ENCODE data around the gene LGALS12. TPM values are rescaled to one million over a fixed set of nuclear protein-coding genes. Genes with fewer than 3 reads are reported as not detected.
"Not testable (repeated sequence)": the region's sequence is repeated elsewhere in the genome, so short reads cannot be mapped to it uniquely, and the experiment has no call there.

LGALS12 gene
- total RNA-seq, 1 donor from 2014 or later = 80.9 TPM

- no peak for DNase-seq (ENCODE audit: low spot score)
These were observed 824 bp upstream of the LGALS12 start for GRCh38 chr11:63504933-63505586.

DNA sequence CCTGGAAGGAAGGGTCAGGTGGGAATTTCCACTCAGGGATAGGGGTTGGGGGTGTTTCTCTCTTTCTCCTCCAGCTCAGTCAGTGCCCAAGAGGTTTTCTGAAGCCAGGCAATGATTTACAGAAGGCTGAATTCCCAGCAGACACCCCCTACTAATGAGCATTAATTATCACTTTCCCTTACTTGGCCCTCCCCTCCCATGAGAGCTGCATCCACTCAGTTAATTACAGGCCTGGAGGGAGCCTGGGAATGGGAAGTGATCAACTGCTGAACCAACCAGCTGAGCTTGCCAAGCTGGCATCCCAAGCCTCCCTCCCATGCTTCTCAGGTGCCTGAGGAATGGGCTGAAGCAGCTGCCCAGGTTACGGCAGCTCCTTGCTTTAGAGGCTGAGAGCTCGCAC lies 992 bp downstream of the LGALS12 start:
- DNase-seq (ENCODE audit: low spot score) = no peak

DNA sequence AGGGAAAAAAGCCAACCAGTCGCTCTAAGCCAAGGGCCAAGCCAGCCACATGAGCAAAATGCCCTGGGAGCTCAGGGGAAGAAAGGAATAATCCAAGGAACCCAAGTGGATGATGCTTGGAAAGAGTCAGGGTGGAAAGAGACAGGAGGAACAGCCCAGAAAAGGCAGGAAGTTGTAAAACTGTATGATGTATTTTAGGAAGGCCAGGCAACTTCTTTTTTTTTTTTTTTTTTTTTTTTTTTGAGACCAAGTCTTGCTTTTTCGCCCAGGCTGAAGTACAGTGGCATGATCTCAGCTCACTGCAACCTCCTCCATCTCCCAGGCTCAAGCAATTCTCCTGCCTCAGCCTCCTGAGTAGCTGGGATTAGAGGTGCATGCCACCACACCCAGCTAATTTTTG lies 1.6 kb downstream of the LGALS12 start:
- no peak for DNase-seq (ENCODE audit: low spot score)

GRCh38 chr11:63508009-63508408 lies 2.1 kb downstream of the LGALS12 start:
- DNase-seq (ENCODE audit: low spot score) = no peak

DNA sequence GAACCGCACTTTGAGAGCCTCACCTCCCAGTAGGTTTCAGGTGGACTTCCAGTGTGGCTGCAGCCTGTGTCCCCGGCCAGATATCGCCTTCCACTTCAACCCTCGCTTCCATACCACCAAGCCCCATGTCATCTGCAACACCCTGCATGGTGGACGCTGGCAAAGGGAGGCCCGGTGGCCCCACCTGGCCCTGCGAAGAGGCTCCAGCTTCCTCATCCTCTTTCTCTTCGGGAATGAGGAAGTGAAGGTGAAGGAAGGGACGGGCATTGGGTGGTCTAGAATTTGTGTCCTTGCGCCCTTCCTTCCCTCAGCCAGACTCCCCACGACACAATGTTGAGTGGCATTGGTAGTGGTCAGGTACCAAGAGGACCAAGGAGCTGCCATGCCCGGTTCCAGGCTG lies 2.9 kb downstream of the LGALS12 start:
- DNase-seq (ENCODE audit: low spot score) = no peak

DNA sequence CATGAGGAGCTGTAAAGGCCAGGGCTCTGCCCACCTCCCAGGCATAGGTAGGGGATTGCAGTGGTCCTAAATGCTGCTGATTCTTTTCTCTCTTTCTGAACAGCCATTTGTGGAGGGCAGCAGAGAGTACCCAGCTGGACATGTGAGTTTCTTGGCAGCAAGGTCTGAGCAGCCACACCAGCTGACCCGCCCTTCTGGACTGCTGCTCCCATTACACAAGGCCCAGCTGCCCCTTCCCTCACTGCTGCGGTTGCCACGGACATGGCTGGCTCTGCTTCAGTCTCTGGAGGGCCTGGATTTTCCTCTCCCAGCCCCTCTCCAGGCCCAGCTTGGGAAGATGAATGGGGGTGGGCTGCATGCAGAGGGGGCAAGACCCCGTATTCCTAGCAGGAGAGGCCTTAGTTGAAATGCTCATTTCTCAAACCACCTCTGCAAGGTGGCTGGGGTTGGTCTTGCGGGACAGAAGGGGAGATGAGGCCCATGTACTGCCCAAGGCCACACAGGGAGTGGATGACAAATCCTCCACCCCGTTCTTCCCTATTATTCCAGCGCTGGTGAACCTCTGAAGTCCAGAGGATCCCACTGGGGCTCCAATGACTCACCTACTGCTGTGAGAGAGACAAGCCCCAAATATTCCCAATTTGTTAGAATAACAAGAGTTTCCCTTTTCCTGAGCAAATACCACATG lies 4.6 kb downstream of the LGALS12 start:
- no peak for DNase-seq (ENCODE audit: low spot score)

GRCh38 chr11:63511048-63511748 lies 5.3 kb downstream of the LGALS12 start:
- no peak for DNase-seq (ENCODE audit: low spot score)

- no peak for DNase-seq (ENCODE audit: low spot score)
These were observed 6.9 kb downstream of the LGALS12 start for GRCh38 chr11:63512816-63513215.

- no peak for DNase-seq (ENCODE audit: low spot score)
These were observed 10.2 kb downstream of the LGALS12 start for GRCh38 chr11:63516109-63516508.

DNA sequence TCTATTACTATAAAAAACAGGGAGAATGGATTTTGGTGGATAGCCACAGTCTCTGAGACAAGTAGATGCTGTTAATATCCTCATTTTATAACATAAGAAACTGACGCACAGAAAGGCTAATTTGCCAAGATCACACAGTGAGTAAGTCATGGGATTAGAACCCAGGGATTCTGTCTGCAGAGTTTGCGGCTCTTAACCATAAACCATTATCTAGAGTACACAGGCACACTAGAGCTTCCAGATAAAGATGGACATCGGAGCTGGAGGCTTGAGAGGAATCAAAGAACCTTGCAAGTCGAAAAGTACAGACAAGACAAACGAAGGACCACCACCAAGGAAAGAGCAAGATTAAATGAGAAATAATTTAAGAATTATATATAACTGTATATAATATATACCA lies 11.3 kb downstream of the LGALS12 start:
- DNase-seq (ENCODE audit: low spot score) = no peak

DNA sequence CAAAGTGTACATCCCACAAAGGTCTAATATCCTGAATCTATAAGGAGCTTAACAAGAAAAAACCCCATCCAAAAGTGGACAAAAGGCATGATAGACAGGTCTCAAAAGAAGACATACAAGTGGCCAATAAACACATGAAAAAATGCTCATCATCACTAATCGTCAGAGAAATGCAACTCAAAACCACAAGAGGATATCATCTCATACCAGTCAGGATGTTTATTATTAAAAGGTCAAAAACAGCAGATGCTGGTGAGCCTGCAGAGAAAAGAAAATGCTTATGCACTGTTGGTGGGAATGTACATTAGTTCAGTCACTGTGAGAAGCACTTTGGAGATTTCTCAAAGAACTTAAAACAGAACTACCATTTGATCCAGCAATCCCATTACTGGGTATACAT lies 12.7 kb downstream of the LGALS12 start:
- no peak for DNase-seq (ENCODE audit: low spot score)

DNA sequence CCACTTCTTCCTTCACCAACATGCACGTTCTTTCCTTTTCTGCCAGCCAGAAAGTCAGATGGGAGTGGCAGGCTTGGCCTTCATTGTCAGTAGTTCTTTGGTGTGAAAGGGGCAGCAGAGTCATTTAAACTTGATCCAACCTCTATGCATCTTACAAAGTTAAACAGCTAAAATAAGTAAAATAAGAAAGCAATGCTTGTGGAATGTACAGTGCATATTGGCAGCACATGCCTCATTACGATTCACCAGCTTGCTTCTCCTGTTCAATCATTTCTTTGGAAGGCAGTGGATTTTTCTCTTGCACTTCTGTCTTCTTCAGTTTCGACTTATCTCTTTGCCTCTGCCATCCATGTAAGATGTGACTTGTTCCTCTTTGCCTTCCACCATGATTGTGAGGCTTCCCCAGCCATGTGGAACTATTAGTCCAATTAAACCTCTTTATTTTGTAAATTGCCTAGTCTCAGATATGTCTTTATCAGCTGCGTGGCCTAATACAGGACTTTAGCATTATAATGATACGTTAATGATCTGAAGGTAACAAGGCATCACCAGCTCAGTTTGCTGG lies 14.8 kb downstream of the LGALS12 start:
- DNase-seq (ENCODE audit: low spot score) = no peak

- DNase-seq (ENCODE audit: low spot score) = no peak
These were observed 16.0 kb downstream of the LGALS12 start for GRCh38 chr11:63521896-63522295.

DNA sequence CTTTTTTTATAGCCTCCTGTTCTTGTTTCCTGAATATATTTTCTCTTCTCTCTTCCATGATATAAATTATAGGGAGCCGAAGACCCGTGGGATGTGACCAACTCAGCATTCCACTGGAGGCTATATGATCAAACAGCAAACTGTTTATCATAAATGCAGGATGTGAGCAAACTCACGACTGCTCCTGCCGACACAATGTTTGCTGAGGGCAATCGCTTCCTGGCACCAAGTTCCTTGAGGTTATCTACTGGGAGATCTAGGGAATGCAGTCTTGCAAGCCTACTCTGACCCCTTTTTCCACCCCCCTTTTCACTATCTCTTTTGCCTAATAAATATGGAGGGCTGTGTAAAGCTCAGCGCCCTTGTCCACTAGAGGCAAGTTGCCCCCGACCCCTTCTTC lies 17.3 kb downstream of the LGALS12 start:
- DNase-seq (ENCODE audit: low spot score) = no peak

DNA sequence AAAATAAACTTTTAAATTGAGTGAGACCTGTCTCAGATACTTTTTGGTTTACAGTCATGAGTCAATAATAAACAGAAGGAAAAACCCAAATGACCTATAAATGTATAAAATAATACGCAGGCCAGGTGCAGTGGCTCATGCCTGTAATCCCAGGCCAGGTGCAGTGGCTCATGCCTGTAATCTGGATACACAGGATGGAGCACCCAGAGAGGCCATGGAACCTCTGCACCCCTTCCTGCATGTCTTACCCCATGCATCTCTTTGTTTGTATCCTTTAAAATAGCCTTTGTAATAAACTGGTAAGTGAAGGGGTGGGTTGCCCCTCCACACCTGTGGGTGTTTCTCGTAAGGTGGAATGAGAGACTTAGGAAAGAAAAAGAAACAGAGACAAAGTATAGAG lies 21.8 kb downstream of the LGALS12 start:
- no peak for DNase-seq (ENCODE audit: low spot score)

DNA sequence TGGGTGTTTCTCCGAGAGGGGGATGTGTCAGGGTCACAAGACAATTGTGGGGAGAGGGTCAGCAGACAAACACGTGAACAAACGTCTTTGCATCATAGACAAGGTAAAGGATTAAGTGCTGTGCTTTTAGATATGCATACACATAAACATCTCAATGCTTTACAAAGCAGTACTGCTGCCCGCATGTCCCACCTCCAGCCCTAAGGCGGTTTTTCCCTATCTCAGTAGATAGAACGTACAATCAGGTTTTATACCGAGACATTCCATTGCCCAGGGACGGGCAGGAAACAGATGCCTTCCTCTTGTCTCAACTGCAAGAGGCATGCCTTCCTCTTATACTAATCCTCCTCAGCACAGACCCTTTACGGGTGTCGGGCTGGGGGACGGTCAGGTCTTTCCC lies 22.3 kb downstream of the LGALS12 start:
- DNase-seq (ENCODE audit: low spot score) = not testable (repeated sequence)

- not testable (repeated sequence) for DNase-seq (ENCODE audit: low spot score)
These were observed 22.9 kb downstream of the LGALS12 start for GRCh38 chr11:63528729-63529278.

DNA sequence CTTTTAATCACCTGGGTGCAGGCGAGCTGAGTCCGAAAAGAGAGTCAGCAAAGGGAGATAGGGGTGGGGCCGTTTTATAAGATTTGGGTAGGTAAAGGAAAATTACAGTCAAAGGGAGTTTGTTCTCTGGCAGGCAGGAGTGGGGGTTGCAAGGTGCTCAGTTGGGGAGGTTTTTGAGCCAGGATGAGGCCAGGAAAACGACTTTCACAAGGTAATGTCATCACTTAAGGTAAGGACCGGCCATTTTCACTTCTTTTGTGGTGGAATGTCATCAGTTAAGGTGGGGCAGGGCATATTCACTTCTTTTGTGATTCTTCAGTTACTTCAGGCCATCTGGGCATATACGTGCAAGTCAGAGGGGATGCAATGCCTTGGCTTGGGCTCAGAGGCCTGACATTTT lies 23.5 kb downstream of the LGALS12 start:
- DNase-seq (ENCODE audit: low spot score) = not testable (repeated sequence)

DNA sequence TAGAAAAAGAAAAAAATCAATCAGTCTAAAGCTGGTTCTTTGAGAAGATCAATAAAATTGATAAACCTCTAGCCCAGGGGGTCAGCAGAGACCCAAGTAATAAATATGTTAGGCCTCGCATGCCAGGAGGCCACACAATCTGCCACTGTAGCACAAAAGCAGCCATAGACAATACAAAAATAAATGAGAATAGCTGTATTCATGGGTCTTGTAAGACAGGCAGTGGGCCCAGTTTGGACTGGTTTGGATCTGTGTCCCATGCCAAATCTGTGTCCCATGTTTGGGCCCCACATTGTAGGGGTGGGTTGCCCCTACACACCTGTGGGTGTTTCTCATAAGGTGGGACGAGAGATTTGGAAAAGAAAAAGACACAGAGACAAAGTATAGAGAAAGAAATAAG lies 24.1 kb downstream of the LGALS12 start:
- no peak for DNase-seq (ENCODE audit: low spot score)

DNA sequence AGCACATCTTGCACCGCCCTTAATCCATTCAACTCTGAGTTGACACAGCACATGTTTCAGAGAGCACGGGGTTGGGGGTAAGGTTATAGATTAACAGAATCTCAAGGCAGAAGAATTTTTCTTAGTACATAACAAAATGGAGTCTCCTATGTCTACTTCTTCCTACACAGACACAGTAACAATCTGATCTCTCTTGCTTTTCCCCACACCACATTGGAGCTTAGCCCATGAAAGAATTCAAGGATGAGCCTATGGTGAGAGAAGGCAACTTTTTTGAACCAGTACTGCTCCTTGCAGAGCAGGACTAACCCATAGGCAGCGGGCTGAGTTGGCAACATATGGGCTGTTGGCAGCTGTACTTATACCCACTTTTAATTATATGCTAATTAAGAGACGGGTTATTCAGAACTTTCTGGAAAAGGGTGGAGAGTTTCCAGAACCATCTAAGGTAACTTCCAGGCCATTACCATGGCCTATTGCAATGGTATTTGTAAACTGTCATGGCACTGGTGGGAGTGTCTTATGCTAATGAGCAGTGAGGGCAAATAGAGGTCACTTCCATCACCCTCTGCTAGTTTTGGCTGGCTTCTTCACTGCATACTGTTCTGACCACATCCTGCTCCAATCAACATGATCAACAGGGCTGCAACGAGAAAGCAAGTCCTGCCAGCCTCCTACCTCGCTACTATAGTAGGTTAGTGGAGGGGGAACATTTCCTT lies 25.3 kb downstream of the LGALS12 start:
- not testable (repeated sequence) for DNase-seq (ENCODE audit: low spot score)

DNA sequence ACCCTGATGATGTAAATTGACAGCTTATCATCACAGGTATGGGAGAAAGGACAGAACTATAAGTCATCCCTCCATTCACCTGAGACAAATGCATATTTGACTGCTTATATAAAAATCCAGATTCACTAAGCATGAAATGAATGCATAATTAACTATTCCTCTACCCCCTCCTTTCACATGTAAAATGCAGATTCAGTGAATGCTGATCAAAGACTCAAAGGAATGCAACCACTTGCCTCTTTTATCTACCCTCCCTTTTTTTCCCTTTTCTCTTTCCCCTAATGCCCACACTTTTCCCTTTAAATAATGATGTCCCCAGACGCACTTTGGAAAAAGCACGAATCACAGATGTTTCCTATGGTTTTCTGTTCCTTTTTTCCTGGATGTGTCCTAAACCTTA lies 26.2 kb downstream of the LGALS12 start:
- DNase-seq (ENCODE audit: low spot score) = no peak
